HL-60 (cell line): ENCODE results near the gene STAM.

Experiments
- CTCF ChIP-seq: IDR thresholded peaks from one replicate; pipeline ENCODE4 v1.5.1; 2011; ENCODE audit warnings: low read length, control low read depth, inconsistent platforms; ENCODE audit not compliant: insufficient read depth
- GABPA ChIP-seq: IDR thresholded peaks from 2 replicates; pipeline ENCODE4 v1.6.1; 2012; ENCODE audit warnings: low read depth
- TF ChIP-seq, protein P1 (sequence below): IDR thresholded peaks from 2 replicates; pipeline ENCODE4 v1.6.1; 2012; ENCODE audit warnings: low read depth; ENCODE audit not compliant: insufficient replicate concordance

DNA sequence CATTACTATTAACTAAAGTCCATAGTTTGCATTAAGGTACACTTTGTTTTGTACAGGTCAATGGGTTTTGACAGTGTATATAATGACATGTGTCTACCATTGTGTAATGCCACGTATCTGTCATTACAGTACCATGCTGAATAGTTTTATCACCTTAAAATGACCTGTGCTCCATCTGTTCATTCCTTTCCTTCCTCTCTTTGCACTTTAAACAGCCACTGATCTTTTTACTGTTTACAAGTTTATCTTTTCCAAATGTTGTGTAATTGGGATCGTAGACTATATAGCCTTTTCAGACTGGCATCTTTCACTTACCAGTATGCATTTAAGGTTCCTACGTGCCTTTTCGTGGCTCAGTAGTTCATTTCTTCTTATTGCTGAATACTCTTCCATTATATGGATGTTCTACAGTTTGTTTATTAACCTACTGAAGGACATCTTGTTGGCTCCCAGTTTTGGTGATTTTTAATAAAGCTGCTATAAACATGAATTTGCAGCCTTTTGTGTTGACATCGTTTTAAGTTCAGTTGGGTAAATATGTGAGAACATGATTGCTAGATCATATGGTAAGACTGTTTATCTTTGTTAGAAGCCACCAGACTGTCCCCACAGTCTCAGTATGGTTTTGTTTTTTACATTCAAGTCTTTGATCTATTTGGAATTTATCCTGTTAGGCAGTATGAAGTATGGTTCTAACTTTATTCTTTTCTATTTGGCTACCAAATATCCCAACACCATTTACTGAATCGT, 24.7 kb downstream of the STAM start:
- no peak for TF ChIP-seq CTCF
- TF ChIP-seq, protein P1, sequence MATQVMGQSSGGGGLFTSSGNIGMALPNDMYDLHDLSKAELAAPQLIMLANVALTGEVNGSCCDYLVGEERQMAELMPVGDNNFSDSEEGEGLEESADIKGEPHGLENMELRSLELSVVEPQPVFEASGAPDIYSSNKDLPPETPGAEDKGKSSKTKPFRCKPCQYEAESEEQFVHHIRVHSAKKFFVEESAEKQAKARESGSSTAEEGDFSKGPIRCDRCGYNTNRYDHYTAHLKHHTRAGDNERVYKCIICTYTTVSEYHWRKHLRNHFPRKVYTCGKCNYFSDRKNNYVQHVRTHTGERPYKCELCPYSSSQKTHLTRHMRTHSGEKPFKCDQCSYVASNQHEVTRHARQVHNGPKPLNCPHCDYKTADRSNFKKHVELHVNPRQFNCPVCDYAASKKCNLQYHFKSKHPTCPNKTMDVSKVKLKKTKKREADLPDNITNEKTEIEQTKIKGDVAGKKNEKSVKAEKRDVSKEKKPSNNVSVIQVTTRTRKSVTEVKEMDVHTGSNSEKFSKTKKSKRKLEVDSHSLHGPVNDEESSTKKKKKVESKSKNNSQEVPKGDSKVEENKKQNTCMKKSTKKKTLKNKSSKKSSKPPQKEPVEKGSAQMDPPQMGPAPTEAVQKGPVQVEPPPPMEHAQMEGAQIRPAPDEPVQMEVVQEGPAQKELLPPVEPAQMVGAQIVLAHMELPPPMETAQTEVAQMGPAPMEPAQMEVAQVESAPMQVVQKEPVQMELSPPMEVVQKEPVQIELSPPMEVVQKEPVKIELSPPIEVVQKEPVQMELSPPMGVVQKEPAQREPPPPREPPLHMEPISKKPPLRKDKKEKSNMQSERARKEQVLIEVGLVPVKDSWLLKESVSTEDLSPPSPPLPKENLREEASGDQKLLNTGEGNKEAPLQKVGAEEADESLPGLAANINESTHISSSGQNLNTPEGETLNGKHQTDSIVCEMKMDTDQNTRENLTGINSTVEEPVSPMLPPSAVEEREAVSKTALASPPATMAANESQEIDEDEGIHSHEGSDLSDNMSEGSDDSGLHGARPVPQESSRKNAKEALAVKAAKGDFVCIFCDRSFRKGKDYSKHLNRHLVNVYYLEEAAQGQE = no peak
- TF ChIP-seq GABPA = no peak
